GM18861 (cell line): Measurements from ENCODE around the gene SCFD1.
"Not testable (repeated sequence)": the region's sequence is repeated elsewhere in the genome, so short reads cannot be mapped to it uniquely, and the experiment has no call there.

ENCODE experiments used
- ATAC-seq: cut with Tn5 transposase; IDR thresholded peaks from one replicate; pipeline ENCODE4 v1.9.1; 2021; ENCODE audit not compliant: unreplicated experiment

Gene SCFD1, protein sequence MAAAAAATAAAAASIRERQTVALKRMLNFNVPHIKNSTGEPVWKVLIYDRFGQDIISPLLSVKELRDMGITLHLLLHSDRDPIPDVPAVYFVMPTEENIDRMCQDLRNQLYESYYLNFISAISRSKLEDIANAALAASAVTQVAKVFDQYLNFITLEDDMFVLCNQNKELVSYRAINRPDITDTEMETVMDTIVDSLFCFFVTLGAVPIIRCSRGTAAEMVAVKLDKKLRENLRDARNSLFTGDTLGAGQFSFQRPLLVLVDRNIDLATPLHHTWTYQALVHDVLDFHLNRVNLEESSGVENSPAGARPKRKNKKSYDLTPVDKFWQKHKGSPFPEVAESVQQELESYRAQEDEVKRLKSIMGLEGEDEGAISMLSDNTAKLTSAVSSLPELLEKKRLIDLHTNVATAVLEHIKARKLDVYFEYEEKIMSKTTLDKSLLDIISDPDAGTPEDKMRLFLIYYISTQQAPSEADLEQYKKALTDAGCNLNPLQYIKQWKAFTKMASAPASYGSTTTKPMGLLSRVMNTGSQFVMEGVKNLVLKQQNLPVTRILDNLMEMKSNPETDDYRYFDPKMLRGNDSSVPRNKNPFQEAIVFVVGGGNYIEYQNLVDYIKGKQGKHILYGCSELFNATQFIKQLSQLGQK

DNA sequence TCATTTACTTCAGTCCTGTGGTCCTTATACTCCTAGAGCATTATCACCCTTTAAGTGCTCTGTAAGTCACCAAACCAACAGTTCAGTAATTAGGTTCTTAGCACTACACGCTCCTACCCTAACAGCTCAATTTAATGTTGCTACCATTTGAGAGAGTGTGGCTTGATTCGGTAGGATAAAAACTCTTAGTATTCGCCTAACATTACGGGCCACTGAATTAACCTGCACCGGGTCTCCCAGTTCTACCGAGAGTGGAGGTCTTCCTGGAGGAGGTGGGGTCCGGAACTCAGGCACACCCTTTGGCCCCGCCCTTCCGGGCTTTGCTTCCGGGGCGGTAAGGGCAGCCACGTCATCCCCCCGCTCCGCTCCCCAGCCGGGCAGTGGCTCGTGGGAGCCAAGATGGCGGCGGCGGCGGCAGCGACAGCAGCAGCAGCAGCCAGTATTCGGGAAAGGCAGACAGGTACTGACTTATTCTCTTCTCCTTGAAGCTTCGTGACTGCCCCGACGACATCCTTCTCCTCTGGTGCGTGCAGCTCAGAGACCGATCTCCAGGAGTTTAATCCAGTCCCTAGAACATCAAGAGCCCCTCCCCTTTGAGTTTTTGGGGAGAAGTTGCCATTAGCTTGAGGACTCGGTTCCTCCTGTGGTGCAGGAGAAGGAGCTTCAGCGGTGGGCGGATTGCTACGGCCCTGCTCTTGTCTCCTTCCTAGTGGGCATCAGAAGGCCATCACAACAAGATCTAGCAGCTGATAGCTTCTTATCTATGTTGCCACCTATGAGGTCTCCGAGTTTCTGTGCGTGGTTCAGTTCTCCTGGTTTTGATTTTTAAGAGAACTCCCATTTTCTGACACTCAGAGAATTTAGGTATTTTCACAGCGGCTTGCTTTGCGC is at the start of gene SCFD1:
SCFD1 (plus strand) TSS at position 380 of the 891 bp plus-strand sequence; CDS start at position 400, 20 bp downstream.
- peak; percentile 78 for ATAC-seq

DNA sequence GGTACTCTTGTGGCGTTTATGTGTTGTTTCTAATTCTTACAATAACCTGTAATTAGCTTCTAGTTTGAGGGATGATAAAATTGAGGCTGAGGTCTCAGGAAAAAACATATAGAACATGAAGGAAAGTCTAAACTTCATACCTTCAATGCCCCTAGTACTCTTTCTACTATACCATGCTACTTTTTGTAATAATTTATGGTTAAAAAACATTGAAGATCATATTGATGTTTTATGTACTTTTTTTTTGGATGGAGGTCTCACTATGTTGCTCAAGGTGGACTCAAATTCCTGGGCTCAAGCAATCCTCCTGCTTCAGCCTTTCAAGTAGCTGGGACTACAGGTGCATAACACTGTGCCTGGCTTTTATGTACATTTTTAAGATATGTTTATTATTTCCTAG is 49.3 kb upstream of the SCFD1 start:
- no peak for ATAC-seq

DNA sequence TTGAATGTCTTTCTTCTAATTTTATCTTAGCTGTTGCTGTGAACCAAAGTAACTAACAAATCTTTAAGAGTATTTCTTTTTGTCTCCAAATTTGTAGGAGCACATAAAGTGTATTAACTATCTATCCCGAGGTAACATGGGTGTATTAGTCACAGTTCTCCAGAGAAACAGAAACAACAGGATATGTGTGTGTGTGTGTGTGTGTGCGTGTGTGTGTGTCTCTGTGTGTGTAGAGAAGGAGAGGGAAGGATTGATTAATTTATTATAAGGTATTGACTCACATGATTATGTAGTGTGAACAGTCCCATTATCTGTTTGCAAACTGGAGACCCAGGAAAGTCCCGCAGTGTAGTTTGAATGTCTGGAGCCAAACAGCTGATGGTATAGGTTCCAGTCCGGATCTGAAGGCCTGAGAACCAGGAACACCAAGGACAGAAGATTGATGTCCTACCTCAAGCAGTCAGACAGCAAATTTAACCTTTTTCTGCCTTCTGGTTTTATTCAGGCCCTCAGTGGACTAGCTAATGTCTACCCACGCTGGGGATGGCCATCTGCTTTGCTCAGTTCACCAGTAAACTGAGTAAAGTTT is 48.8 kb upstream of the SCFD1 start:
- ATAC-seq, result no peak

DNA sequence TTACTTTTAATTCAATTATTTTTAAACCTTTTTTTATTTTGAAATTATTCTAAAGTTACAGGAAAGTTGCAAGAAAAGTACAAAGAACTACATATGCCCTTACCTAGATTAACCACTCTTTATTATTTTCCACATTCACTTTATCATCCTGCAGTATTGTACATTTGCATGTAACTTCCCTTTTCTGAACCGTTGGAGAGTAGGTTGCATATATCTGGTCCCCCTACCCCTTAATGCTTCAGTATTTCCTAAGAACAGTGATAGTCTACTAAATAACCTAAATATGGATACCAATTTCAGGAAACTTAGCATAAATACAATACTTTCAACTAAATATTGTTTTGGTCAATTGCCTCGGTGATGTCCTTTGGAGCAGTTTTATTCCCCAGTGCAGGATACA is 48.2 kb upstream of the SCFD1 start:
- ATAC-seq, result no peak

DNA sequence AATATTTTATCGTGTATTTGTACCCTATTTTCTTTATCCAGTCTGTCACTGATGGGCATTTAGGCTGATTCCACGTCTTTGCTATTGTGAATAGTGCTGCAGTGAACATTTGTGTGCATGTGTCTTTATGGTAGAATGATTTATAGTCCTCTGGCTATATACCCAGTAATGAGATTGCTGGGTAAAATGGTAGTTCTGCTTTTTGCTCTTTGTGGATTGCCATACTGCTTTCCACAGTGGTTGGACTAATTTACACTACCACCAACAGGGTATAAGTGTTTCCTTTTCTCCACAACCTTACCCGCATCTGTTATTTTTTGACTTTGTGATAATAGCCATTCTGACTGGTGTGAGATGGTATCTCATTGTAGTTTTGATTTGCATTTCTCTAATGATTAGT is 47.3 kb upstream of the SCFD1 start:
- ATAC-seq, result not testable (repeated sequence)

DNA sequence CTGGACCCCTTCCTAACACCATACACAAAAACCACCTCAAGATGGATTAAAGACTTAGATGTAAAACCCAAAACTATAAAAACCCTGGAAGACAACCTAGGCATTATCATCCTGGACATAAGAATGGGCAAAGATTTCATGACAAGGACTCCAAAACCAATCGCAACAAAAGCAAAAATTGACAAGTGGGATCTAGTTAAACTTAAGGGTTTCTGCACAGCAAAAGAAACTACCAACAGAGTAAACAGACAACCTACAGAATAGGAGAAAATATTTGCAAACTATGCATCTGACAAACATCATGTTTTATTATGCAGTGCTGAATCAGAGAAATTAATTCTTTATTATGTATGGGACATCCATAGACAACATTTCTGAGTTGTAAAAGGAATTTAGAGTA is 45.8 kb upstream of the SCFD1 start:
- not testable (repeated sequence) for ATAC-seq

DNA sequence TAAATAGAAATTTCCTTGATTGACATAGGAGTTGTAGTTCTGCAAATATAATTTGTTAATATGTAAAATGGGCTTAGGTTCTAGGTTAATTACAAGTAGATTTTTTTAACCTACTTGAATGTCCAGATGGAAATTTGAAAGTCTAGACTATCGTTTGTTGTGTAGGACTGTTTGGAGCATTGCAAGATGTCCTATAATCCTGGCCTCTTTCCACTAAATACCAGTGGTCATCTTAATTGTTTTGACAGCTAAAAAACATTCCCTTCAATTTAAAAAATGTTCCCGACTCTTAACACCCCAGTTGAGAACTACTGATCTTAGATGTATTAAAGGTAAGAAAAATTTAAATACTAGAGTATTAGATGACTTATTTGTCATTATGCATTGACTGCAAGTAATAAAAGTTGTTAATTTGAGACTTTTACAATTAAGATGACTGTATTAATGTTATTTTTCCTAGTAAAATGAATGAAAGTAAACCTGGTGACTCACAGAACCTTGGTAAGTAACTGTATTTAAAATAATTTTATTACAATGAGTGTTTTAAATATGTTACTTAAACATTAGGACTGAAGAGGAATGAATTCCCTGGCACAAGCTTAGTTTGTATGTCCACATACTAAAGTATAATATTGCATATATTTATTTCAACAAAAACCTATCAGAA is 41.4 kb upstream of the SCFD1 start:
- no peak for ATAC-seq

DNA sequence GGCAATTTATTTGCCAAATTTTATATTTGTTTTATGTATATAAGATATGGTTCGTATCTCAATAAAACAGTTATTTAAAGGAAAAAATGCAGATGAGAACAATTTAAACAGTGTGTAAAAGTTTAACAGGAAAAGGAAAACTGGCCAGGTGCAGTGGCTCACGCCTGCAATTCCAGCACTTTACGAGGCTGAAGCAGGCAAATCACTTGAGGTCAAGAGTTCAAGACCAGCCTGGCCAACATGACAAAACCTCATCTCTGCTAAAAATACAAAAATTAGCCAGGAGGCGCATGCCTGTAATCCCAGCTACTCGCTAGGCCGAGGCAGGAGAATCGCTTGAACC is 40.9 kb upstream of the SCFD1 start:
- no peak for ATAC-seq

DNA sequence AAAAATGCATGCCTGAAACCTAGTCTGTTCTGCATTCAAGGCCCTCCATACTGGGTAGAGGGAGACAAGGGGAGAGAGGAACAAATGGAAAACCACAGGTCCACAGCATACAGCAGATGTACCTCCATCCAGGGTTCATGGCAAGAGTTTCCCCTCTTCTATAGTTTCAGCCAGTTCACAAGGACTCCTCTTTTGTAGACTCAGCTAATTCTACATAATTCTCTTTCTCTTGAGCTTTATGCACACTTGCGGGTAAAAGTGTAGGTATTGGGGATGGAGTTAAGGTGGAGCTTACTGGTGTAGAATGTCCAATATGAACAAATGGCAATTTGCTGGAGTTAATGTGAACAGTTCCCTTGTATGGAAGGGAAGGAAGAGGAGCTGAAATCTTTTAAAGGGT is 39.7 kb upstream of the SCFD1 start:
- ATAC-seq, result no peak

DNA sequence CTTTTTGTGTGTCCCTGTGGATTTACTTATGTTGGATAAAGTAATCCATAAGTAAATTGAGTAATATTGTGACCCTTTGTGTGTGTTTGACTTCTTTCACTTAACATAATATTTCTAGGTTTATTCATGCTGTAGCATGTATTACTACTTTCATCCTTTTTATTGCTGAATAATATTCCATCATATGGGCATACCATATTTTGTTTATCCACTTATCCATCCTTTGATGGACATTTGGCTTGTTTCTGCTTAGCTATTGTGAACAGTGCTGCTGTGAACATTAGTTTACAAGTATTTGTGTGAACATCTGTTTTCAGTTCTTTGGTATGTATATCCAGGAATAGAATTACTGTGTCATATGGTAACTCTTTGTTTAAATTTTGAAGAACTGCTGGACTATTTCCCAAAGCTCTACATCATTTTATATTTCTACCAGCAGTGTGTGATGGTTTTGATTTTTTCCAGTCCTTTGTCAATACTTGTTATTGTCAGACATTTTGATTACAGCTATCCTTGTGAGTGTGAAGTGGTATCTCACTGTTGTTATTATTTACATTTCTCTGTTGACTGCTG is 38.0 kb upstream of the SCFD1 start:
- no peak for ATAC-seq

DNA sequence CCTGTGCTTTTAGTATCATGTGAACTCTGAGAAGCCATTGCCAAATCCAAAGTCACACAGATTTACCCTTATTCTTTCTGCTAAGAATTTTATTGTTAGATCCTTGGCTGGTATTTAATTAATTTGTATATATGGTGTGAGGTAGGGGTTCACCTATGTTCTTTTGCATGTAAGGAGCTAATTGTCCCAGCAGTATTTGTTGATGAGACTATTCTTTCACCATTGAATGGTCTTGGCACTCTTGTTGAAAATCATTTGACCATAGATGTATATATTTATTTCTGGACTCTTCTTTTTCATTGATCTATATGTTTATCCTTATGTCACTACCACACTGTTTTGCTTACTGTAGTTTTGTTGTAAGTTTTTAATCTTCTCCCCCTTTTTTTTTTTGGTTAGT is 36.9 kb upstream of the SCFD1 start:
- no peak for ATAC-seq

DNA sequence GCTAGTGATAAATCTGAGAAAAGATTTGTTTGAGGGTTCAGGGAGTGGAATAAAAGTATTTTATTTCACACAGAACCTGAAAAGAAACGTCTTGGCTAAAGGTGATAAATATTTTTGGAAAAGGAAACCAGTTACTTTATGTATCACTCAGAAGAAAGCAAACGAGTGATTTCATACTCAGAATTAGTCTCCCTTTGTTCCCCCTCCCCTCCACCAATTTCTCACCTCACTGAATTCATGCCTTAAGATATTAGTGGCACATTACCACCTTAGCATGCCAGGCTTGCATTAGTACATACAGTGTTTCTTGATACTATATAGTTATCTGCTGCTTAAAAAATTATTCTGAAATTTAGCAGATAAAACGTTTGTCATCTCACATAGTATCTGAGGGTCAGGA is 35.0 kb upstream of the SCFD1 start:
- ATAC-seq, result no peak

DNA sequence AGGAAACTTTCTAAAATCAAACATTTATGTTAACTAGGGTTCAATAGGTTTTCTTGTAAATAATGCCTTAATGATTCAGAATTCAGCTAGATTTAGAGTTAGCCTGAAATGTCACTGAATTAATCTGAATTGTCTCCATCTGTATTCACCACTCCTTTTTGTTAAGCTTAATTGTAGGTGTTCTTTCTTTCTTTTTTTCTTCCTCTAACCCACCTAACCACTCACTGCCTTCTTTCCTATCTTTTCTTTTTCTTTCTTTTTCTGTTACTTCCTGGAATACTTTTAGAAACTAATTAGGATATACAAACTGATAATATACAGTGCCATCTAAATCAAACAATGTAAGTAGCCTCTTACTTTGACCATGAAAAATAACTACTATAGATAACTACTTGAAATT is 33.2 kb upstream of the SCFD1 start:
- no peak for ATAC-seq

DNA sequence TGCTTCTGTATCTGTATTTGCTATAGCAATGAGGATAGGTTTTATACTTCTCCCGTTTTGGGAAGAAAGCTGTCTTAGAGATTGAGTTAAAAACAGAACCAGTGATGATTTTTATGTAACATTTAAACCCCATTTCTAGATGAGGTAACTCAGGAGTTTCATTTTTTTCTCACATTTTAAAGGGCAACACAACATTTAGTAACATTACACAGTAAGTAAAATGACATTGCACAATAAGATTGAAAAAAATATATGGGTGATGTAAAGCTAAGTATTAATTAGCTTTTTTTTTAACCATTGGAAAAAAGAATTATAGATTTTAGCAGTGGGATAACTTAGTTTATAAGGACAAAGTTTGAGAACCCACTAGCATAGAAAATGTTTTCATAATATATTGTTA is 25.2 kb upstream of the SCFD1 start:
- no peak for ATAC-seq

DNA sequence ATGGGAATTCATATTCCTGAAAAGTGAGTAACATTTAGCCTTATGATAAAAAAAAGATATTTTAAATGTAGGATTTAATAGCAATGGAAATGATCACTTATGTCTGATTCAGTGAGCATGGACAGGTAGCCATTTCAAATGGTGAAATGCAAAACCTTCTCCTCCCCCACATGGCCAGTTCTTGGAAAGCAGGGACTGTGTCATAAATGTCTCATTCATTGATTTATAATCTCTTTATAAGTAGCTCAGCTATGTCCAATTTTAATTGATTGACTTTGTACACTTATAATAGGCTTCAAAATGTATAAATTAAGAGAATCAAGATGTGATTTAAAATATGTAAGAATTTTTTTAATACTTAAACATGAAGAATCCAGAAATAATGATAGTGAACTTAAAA is 24.6 kb upstream of the SCFD1 start:
- ATAC-seq, result no peak

DNA sequence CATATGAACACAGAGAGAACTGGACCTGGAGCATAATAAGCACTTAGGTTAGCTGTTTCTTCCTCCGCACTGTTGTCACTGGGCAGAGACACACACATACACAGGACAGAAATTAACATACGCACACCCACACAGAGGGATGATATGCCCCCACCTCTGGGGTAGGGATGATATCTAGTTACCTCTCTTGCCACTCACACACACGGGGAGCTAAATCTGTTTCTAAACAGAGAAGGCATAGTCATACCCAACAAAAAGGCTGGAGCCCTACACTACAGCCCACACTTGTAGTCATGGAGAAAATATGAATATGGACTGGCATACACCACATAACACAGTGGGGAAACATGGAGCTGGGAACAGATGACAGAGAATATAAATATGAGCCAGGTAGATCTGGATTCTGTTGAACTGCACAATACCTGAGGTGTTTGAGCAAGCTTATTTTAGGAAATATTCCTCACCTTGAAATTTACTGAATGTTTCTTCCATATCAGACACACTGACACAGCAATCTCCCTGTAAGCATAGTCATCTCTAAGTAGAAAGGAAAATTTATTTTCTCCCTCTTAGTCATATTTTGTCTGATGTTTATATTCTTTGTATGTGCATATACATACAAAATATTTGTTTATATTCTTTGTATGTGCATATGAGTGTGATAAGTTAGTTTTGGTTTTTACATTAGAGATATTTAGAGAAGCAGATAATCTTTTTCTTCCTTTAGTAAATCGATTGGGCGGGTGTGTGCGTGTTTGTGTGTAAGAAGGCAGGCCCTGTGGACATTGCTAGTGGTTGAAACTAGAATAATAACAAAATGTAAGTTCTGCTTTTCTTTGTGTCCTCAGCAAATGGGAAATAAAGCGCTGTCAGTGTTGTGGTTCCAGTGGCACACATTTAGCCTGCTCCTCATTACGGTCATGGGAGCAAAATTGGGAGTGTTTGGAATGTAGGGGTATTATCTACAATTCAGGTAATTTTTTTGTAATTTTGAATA is 20.9 kb upstream of the SCFD1 start:
- ATAC-seq, result no peak

DNA sequence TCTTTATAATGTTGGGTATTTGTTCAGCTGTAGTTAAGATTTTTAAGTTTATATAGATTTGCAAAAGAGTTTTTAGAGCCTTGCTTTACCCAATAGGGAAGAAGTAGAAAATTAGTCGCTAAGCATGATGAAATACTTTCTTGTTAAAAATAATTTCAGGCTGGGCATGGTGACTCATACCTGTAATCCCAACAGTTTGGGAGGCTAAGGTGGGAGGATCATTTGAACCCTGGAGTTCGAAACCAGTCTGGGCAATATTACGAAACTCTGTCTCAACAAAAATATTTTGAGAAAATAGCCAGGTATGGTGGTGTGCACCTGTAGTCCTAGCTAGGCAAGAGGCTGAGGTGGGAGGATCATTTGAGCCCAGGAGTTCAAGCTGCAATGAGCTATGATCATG is 18.7 kb upstream of the SCFD1 start:
- ATAC-seq, result no peak

DNA sequence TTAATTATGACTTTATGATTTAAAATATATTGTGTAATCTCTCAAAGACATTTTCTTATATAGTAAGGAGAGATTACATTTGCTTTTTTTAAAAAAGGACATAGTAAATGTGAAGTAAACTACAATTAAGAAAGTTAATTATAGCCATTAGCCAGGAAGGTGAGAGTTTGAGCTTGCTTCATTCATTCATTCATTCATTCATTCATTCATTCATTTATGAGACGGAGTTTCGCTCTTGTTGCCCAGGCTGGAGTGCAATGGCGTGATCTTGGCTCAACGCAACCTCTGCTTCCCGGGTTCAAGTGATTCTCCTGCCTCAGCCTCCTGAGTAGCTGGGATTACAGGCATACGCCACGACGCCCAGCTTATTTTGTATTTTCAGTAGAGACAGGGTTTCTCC is 17.4 kb upstream of the SCFD1 start:
- ATAC-seq, result not testable (repeated sequence)

DNA sequence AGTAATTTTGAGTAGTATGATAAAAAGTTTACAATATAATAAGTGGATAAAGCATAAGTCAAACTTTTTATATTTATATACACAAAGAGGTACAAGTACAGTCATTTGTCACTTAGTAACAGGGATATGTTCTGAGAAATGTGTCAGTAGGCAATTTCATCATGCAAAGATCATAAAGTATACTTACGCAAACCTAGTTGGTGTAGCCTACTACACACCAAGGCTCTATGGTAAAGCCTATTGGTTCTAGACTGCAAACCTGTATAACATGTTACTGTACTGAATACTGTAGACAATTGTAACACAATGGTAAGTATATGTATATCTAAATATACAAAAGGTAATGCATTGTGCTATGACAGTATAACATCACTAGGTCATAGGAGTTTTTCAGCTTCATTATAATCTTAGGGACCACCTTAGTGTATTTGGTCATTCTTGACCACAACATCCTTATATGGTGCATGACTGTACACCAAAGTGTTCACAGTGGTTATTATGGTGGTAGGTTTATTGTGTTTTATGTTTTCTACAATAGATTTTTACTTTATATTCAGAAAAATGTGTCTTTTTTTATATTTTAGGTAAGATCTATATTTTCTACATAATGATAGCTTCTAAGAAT is 14.9 kb upstream of the SCFD1 start:
- no peak for ATAC-seq
